HCT116 (cell line): Measurements from ENCODE around the gene CHN1.

Experiments used
- CEBPB ChIP-seq: IDR thresholded peaks from 2 replicates; pipeline ENCODE4 v1.6.1; 2012; ENCODE audit warnings: low read depth
- EZH2 ChIP-seq: fragments of 200-600 bp; sonication (generic); IDR thresholded peaks from 2 replicates; pipeline ENCODE4 v1.6.1; 2017; ENCODE audit warnings: antibody characterized with exemption, mixed run types
- EZH2phosphoT487 ChIP-seq: fragments of 200-600 bp; IDR thresholded peaks from 2 replicates; pipeline ENCODE4 v1.6.1; 2018; ENCODE audit warnings: antibody characterized with exemption, borderline replicate concordance
- POLR2AphosphoS5 ChIP-seq: IDR thresholded peaks from 2 replicates; pipeline ENCODE4 v1.6.1; 2011; ENCODE audit warnings: mild to moderate bottlenecking, low read depth, low read length, moderate library complexity
- RAD21 ChIP-seq: IDR thresholded peaks from 2 replicates; pipeline ENCODE4 v1.6.1; 2012; ENCODE audit warnings: low read depth, mild to moderate bottlenecking
- SRF ChIP-seq: IDR thresholded peaks from 2 replicates; pipeline ENCODE4 v1.6.1; 2012; ENCODE audit warnings: low read depth
- ZFX ChIP-seq: fragments of 450-650 bp; IDR thresholded peaks from 2 replicates; pipeline ENCODE4 v1.6.1; 2017
- TF ChIP-seq, protein P1 (sequence below): IDR thresholded peaks from 2 replicates; pipeline ENCODE4 v1.6.1; 2012
- TF ChIP-seq, protein P2 (sequence below), 3 experiments: fragments of 200-600 bp in 1 of 3; sonication (generic) in 1 of 3; IDR thresholded peaks in 2 of 3; conservative IDR thresholded peaks in 1 of 3; 2 replicates each; pipeline ENCODE4 v1.5.1; 2012 to 2017; ENCODE audit warnings: low read depth in 2 of 3, low read length in 2 of 3, antibody characterized with exemption in 1 of 3, borderline replicate concordance in 1 of 3, control low read depth in 1 of 3, mild to moderate bottlenecking in 1 of 3, mixed read lengths in 1 of 3, mixed run types in 1 of 3, moderate library complexity in 1 of 3; ENCODE audit not compliant: insufficient read depth in 1 of 3

DNA sequence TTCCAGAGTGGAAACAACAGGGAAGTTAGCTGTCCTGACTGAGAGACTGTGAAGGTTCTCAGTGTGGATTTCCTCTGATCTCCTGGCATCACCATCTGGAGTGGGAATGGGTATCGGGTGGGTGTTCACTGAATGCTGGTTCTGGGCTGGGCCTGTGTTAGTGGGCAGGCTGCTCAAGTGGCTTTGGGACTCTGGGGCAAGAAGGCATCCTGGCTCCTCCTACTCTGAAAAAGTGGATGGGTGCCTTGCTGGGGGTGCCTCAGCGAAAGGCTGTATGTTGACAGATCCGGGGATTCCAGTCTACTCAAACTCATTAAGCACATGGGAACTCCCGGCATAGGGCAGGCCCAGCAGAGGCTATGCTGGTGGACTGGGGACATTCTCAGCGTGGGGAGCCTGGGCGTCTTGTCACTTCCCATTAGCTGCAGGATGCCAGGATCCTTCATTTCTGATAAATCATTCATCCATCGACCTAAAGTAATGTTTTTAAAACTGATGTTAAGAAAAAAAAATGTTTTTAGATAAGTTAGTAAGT is 213.4 kb downstream of the CHN1 start:
- no peak for TF ChIP-seq SRF
- TF ChIP-seq EZH2phosphoT487: no peak
- TF ChIP-seq, protein P1, sequence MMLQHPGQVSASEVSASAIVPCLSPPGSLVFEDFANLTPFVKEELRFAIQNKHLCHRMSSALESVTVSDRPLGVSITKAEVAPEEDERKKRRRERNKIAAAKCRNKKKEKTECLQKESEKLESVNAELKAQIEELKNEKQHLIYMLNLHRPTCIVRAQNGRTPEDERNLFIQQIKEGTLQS: no peak
- TF ChIP-seq POLR2AphosphoS5: no peak
- TF ChIP-seq EZH2: no peak
- TF ChIP-seq, protein P2, sequence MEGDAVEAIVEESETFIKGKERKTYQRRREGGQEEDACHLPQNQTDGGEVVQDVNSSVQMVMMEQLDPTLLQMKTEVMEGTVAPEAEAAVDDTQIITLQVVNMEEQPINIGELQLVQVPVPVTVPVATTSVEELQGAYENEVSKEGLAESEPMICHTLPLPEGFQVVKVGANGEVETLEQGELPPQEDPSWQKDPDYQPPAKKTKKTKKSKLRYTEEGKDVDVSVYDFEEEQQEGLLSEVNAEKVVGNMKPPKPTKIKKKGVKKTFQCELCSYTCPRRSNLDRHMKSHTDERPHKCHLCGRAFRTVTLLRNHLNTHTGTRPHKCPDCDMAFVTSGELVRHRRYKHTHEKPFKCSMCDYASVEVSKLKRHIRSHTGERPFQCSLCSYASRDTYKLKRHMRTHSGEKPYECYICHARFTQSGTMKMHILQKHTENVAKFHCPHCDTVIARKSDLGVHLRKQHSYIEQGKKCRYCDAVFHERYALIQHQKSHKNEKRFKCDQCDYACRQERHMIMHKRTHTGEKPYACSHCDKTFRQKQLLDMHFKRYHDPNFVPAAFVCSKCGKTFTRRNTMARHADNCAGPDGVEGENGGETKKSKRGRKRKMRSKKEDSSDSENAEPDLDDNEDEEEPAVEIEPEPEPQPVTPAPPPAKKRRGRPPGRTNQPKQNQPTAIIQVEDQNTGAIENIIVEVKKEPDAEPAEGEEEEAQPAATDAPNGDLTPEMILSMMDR (IDR thresholded peaks at IDR 0.05 in 2 of 3, conservative IDR thresholded peaks at IDR 0.05 in 1 of 3; ENCODE audit: borderline replicate concordance in 1 of 3, insufficient read depth in 1 of 3, low read depth in 2 of 3, low read length in 2 of 3): no peak
- TF ChIP-seq RAD21: no peak
- no peak for TF ChIP-seq ZFX
- no peak for TF ChIP-seq CEBPB
